Neural cell (in vitro differentiated cells): ENCODE measurements around the gene PBX4. TPM values are rescaled to one million over a fixed set of nuclear protein-coding genes. Genes with fewer than 3 reads are reported as not detected.

ENCODE experiments used
- H2AFZ ChIP-seq: fragments of 200-600, 300-800 bp; sonication (generic), shearing (Covaris generic); 2 replicates; pipeline ENCODE4 v1.6.0; 2014; ENCODE audit warnings: low read depth, mild to moderate bottlenecking, antibody characterized with exemption, low read length, moderate library complexity
- H3F3A ChIP-seq: fragments of 200-600 bp; shearing (Covaris generic); 2 replicates; pipeline ENCODE4 v1.6.1; 2016; ENCODE audit warnings: mild to moderate bottlenecking, moderate library complexity, mixed read lengths, antibody characterized with exemption, low read length; ENCODE audit not compliant: insufficient read depth, poor library complexity, severe bottlenecking
- H3K27ac ChIP-seq: fragments of 200-600, 300-800 bp; sonication (generic), shearing (Covaris generic); 2 replicates; pipeline ENCODE4 v1.5.1; 2014; ENCODE audit warnings: mild to moderate bottlenecking, low read length, moderate library complexity
- H3K27me3 ChIP-seq: fragments of 300-800, 200-600 bp; sonication (generic), shearing (Covaris generic); 2 replicates; pipeline ENCODE4 v1.6.0; 2014; ENCODE audit warnings: mild to moderate bottlenecking, low read depth, low read length, moderate library complexity; ENCODE audit not compliant: insufficient read depth
- H3K36me3 ChIP-seq: fragments of 300-800, 200-600 bp; sonication (generic), shearing (Covaris generic); 2 replicates; pipeline ENCODE4 v1.5.1; 2014; ENCODE audit warnings: mild to moderate bottlenecking, antibody characterized with exemption, low read length, moderate library complexity; ENCODE audit not compliant: insufficient read depth
- H3K4me2 ChIP-seq: fragments of 300-800, 200-600 bp; sonication (generic), shearing (Covaris generic); 2 replicates; pipeline ENCODE4 v1.6.0; 2014; ENCODE audit warnings: mild to moderate bottlenecking, low read length
- H3K4me3 ChIP-seq: fragments of 300-800, 200-600 bp; sonication (generic), shearing (Covaris generic); 2 replicates; pipeline ENCODE4 v1.5.1; 2014; ENCODE audit warnings: mild to moderate bottlenecking, low read length, moderate library complexity
- H3K79me2 ChIP-seq: fragments of 200-600 bp; shearing (Covaris generic); replicated peaks from 2 replicates; pipeline ENCODE4 v1.6.0; 2014; ENCODE audit warnings: mild to moderate bottlenecking, low read length, moderate library complexity; ENCODE audit not compliant: insufficient read depth
- H3K9ac ChIP-seq: fragments of 300-800, 200-600 bp; sonication (generic), shearing (Covaris generic); 2 replicates; pipeline ENCODE4 v1.6.1; 2016; ENCODE audit warnings: mild to moderate bottlenecking, low read length, mixed read lengths
- H3K9me2 ChIP-seq: fragments of 200-600 bp; shearing (Covaris generic); 2 replicates; pipeline ENCODE4 v1.6.1; 2016; ENCODE audit warnings: mild to moderate bottlenecking, low read length, mixed read lengths; ENCODE audit not compliant: insufficient read depth
- H3K9me3 ChIP-seq: fragments of 200-600, 300-800 bp; sonication (generic), shearing (Covaris generic); 2 replicates; pipeline ENCODE4 v1.6.1; 2016; ENCODE audit warnings: mild to moderate bottlenecking, mixed run types, low read length, moderate library complexity, mixed read lengths
- H4K20me1 ChIP-seq: fragments of 200-600 bp; shearing (Covaris generic); 2 replicates; pipeline ENCODE4 v1.6.1; 2016; ENCODE audit warnings: mild to moderate bottlenecking, mixed run types; ENCODE audit not compliant: insufficient read depth
- CTCF ChIP-seq: fragments of 450-650 bp; IDR thresholded peaks from 2 replicates; pipeline ENCODE4 v1.5.1; 2014; ENCODE audit warnings: antibody characterized with exemption, mild to moderate bottlenecking, moderate library complexity; ENCODE audit not compliant: poor library complexity, severe bottlenecking
- EP300 ChIP-seq: fragments of 450-650 bp; conservative IDR thresholded peaks from 2 replicates; pipeline ENCODE4 v1.6.1; 2014; ENCODE audit warnings: antibody characterized with exemption, mild to moderate bottlenecking, moderate library complexity; ENCODE audit not compliant: poor library complexity, severe bottlenecking
- EZH2 ChIP-seq: fragments of 200-600, 300-800 bp; shearing (Covaris generic), sonication (generic); IDR thresholded peaks from 2 replicates; pipeline ENCODE4 v1.6.1; 2014; ENCODE audit warnings: antibody characterized with exemption, low read length, borderline replicate concordance, mild to moderate bottlenecking; ENCODE audit not compliant: insufficient read depth, poor library complexity, severe bottlenecking
- MXI1 ChIP-seq: fragments of 450-650 bp; conservative IDR thresholded peaks from 2 replicates; pipeline ENCODE4 v1.6.1; 2014; ENCODE audit warnings: antibody characterized with exemption, mild to moderate bottlenecking; ENCODE audit not compliant: poor library complexity, severe bottlenecking
- POLR2AphosphoS5 ChIP-seq: IDR thresholded peaks from 2 replicates; pipeline ENCODE4 v1.6.1; 2012
- RAD21 ChIP-seq: fragments of 450-650 bp; conservative IDR thresholded peaks from 2 replicates; pipeline ENCODE4 v1.6.1; 2014; ENCODE audit warnings: antibody characterized with exemption, mild to moderate bottlenecking, moderate library complexity
- REST ChIP-seq: IDR thresholded peaks from 2 replicates; pipeline ENCODE4 v1.6.1; 2012; ENCODE audit warnings: borderline replicate concordance
- SMC3 ChIP-seq: fragments of 450-650 bp; conservative IDR thresholded peaks from 2 replicates; pipeline ENCODE4 v1.6.1; 2014; ENCODE audit warnings: antibody characterized with exemption, mild to moderate bottlenecking, moderate library complexity; ENCODE audit not compliant: poor library complexity
- TAF1 ChIP-seq: IDR thresholded peaks from 2 replicates; pipeline ENCODE4 v1.6.1; 2012; ENCODE audit warnings: low read depth
- polyA plus RNA-seq: library from polyadenylated mRNA; depleted of rRNA; stranded (reverse); fragments of >200 nt; gene quantifications from 2 replicates; pipeline ENCODE4 v1.2.3, GENCODE V29; 2014

PBX4 gene
- polyA plus RNA-seq, 1 donor from 2014 or later: 7.5 TPM

- no peaks in the 10 kb centered on the region for H3K9me3 ChIP-seq
- H2AFZ ChIP-seq: no peak overlapping the region
- H3K9ac ChIP-seq: no peak overlapping the region
- H3K27ac ChIP-seq: no peak overlapping the region
- no peak overlapping the region for H3K4me3 ChIP-seq
- no peaks in the 10 kb centered on the region for H3F3A ChIP-seq
- no peaks in the 10 kb centered on the region for H4K20me1 ChIP-seq
- H3K4me2 ChIP-seq: no peak overlapping the region
- no peaks in the 10 kb centered on the region for H3K9me2 ChIP-seq
- H3K36me3 ChIP-seq: no peaks in the 10 kb centered on the region
- no peaks in the 10 kb centered on the region for H3K79me2 ChIP-seq
- TF ChIP-seq REST: no peak
- no peak for TF ChIP-seq POLR2AphosphoS5
- no peak for TF ChIP-seq SMC3
- TF ChIP-seq EZH2: no peak
- no peak for TF ChIP-seq MXI1
- no peak for TF ChIP-seq EP300
- TF ChIP-seq TAF1: no peak
- TF ChIP-seq CTCF: no peak
- no peak for TF ChIP-seq RAD21
- no peaks in the 10 kb centered on the region for H3K27me3 ChIP-seq
Measured at GRCh38 chr19:19633711-19634515, 15.4 kb upstream of the PBX4 start.

- Histone ChIP-seq H2AFZ (no peak overlapping the region), H3K9ac (no peak overlapping the region), H3K27ac (no peak overlapping the region), H3K79me2 (no peaks in the 10 kb centered on the region), H3K9me2 (no peaks in the 10 kb centered on the region), H3K36me3 (no peaks in the 10 kb centered on the region), H3K27me3 (no peaks in the 10 kb centered on the region), H3K9me3 (no peaks in the 10 kb centered on the region), H3K4me3 (no peak overlapping the region), H3K4me2 (no peak overlapping the region), H4K20me1 (no peaks in the 10 kb centered on the region), H3F3A (no peaks in the 10 kb centered on the region)
- no peak for TF ChIP-seq TAF1
- TF ChIP-seq RAD21: no peak
- TF ChIP-seq SMC3: no peak
- TF ChIP-seq EZH2: no peak
- no peak for TF ChIP-seq REST
- no peak for TF ChIP-seq MXI1
- no peak for TF ChIP-seq CTCF
- TF ChIP-seq EP300: no peak
- no peak for TF ChIP-seq POLR2AphosphoS5
Measured at GRCh38 chr19:19632661-19633060, 14.2 kb upstream of the PBX4 start.
